ENCODE results near the gene PIK3R6.

The PIK3R6 gene, protein sequence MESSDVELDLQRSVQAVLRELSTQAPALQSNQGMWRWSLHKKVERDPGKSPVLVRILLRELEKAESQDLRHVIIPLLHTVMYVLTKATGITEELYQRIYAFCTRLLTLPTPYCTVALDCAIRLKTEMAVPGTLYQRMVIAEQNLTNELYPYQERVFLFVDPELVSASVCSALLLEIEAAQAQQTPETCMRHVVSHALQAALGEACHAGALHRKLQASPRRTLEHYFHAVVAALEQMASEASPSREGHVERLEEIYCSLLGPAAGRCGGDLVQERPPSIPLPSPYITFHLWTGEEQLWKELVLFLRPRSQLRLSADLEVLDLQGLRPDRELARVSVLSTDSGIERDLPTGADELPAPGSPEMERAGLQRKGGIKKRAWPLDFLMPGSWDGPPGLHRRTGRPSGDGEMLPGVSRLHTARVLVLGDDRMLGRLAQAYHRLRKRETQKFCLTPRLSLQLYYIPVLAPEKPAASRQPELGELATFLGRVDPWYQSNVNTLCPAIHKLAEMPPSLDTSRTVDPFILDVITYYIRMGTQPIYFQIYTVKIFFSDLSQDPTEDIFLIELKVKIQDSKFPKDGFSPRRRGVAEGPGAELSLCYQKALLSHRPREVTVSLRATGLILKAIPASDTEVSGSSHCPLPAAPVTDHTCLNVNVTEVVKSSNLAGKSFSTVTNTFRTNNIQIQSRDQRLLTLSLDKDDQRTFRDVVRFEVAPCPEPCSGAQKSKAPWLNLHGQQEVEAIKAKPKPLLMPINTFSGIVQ

DNA sequence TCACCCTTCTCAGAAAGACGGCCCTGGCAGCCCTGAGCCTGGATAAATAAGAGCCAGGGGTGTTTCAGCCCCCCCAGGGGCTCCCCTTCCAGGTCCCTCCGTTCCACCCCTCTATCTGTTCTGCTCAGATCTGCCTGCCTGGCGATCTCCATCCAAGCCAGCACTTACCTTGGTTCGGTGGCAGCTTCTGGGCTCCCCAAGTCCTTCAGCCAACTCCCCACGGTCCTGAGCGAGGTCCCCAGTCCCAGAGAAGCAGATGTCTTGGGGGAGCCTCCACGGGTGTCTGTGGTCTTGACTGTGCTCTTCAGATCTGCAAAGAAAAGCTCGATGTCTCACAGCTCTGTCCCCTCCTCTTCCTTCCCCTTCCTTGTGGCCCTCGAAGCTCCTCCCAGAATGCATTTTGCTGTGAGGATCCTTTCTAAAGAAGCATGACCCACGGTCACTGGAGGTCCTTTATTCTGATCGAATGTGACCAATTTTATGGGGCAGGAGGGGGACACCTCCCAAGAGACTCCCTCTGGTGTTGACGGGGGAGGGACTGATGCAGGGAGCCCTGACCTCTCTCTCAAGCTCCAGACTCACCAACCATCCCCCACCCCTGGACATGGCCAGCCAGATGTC is at the start of gene PIK3R6:
Gene PIK3R6 (minus strand): TSS at position 314 of the 621 bp plus-strand sequence. CDS start 17,880 bp downstream, outside the sequence.
- no peak for DNase-seq (ENCODE audit: low spot score)

DNA sequence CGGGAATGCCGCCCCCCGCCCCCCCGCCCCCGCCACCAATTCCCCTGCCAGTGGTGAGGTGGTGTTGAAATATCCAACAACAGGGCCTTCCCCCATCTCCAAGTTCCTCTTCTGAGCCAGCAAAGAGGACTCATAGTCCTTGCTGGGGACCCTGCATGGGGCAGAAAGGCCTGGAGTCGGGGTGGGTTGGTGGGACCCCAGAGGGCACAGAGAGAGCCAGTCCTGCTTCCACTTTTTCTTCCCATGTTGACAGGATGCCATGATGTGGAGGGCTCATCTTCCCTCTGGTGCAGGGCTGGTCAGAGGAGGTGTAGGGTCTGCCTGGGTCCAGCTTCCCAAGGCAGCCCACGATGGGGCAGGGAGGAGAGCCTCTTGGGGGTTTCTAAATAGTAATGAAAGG is 49.0 kb upstream of the PIK3R6 start:
- DNase-seq (ENCODE audit: low spot score): no peak

DNA sequence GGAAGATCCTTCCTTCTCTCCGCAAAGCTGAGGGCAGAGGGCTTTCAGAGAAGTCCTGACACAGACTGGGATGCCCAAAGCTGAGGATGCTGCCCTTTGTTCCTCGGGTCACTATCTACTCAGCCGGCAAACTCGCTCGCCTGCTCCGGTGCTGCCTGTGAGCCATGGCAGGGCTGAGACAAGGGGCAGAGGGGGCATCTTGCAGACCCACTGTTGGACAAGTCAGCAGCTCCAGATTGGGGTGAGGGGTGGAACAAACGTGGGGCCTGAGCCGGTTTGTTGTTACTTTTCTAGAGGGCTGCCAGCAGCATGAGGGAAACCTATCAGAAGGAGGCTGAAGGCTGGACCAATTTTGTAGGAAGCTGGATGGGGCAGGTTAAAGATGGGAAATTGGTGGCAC is 47.1 kb upstream of the PIK3R6 start:
- no peak for DNase-seq (ENCODE audit: low spot score)

DNA sequence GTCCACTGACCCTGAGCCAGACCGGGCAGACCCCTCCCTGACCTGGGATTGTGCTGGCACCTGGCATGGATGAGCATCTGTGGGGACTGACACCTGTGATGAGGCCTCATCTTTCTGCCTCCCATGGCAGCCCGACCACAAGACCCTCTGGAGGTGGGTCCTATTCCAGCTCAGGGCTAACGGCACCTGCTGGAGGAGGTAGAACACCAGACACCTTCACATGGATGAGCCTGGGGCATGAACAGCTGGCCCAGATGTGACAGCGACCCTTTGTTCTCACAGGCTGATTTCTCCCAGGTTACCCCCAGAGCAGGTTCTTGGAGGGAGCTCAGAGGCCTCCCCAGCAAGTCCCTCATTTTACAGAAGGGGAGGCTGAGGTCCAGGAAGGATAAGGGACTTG is 46.4 kb upstream of the PIK3R6 start:
- DNase-seq (ENCODE audit: low spot score): no peak

DNA sequence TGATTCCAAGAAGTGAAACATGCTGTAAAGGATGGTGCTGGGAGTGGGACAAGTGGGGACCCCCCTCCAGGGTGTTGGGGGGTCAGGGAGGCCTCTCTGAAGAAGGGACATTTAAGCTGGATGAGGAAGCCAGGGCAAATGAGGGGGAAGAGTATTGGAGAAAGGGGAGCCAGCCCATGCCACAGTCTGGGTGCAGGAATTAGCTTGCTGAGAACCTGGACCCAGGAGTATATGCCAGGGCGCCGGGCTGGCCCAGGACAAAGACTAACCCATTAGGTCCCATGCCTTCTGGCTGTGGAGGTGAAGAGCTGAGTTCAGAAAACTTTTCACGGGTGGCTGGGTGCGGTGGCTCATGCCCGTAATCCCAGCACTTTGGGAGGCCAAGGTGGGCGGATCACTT is 45.6 kb upstream of the PIK3R6 start:
- no peak for DNase-seq (ENCODE audit: low spot score)

DNA sequence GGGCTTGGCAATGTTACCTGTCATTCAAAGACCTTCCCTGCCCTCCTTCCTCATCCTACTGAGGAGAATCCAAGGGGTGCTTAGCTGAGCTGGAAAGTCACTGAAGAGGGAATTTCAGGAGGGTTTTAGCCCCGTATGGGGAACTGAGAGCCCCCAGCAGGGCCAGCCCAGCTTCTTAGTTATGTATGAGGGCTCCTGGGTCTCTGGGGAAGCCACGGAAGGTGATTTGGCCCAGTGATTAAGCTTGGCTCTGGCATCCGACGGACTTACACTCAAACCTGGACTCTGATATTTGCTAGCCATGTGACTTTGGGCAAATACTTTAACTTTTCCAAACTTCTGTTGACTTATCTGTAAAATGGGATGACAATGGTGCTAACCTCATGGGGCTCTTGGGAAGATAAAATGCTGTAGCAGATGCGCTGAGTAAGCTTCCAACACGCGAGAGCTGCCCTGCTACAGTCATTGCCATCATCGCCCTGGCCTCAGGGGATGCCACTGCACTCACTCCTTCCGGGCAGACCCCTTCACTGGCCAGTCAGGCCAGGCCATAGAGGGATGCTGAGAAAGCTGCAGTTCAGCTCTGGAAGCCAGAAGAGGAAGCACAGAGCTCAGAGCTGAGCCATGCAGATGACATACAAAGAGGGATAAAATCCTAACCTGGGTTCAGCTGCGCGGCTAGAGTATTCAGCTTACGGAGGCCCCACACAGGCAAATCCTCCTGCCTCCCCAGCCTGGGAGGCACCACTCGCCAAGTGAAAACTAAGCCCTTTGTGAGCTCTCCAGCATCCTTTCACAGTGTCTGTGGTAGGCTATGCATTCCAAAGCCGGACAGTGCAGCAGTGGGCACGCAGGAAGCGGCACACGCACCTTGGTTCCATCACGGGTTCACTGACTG is 44.9 kb upstream of the PIK3R6 start:
- no peak for DNase-seq (ENCODE audit: low spot score)

DNA sequence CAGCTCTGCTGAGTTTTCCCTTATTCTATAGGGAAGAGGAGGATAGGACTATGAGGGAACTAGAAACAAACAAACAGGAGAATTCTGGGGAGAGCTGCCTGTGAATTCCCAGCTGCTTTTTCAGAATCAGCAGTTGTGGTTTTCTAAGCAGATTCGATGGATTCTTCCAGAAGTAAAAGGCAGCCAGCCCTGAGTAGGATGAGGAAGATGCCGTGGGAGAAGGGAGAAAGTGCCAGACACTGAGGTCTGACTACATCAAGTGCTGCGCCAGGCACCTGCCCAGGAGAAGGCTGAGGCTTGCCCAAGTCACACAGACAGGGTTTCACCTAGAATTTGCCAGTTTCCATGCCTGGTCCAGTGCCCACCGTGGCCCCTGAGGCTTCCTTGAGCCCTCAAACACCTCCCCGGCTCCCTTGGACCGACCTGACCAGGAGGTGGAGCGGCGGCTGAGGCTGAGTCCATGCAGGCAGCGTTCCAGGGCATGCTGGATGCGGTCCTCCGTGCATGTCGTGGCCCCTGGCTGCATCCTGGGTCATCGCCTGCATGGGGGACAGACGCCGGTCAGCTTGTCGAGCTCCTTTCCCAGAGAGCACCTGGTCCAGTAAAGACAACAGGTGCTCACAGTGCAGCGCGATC is 43.6 kb upstream of the PIK3R6 start:
- no peak for DNase-seq (ENCODE audit: low spot score)

DNA sequence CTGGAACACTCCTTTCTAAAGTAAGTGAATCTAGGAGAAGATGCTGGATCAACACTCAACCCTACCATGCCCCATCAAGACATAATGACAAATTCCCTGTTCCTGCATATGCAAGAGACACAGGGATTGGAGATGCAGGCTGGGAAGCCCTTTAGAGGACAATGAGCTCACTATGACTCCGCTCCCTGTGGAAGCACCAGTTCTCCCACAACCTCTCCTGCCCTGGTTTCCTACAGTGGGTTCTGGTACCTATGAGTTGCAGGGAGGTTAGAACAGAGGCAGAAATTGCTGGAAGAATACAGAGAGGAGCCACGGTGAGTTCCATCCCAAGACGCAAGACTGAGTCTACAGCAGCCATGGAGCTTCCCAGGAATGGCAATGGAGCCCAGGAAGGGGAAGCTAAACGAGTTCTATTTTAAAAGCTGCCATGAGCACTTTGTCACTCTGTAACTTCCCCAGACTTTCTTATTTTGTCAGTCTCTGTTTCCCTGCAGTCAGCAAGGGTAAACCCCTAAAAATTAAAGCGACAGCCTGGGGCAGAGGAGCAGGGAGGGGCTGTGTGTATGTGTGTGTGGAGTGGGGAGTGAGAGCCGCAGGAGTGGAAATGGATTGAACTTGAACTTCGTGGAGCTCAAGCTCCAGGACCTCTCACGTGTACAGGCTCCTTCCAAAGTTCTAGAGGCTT is 42.3 kb upstream of the PIK3R6 start:
- DNase-seq (ENCODE audit: low spot score): no peak

DNA sequence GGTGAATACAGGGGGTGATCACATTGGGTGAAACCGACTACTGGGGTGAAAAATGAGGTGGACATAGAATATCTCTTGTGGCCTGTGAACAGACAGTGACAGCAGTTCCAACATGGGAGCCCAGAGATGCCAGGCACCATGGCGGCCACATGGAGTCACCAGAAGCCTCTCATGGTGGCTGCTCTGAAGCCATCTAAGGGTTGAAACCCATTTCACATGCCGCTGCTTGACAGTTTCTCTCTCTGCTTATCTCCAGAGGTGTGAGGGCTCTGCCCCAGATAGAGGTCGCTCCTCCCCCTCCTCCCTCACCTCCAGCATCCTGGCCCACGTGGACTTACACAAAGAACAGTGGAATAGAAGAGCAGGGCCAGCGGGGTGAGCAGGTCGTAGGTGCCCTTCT is 37.9 kb upstream of the PIK3R6 start:
- DNase-seq (ENCODE audit: low spot score): no peak

DNA sequence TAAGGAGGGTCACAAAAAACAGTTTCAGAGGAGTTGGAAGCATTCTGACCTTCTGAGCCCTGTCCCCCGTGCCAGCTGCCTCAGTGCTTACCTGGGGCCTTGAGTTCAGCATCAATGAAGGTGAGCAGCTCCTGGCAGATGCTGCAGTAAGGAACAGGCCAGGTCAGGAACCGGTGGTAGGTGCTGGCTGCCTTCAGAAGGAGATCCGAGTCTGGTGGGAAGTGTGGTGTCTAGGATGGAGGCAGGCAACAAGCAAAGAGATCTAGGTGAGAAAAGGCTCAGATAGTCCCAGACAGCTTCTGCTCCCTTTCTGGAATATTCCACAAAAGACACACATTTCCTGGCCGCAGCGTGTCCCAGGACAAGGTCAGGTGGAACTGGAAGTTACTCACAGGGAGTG is 37.2 kb upstream of the PIK3R6 start:
- DNase-seq (ENCODE audit: low spot score): no peak

DNA sequence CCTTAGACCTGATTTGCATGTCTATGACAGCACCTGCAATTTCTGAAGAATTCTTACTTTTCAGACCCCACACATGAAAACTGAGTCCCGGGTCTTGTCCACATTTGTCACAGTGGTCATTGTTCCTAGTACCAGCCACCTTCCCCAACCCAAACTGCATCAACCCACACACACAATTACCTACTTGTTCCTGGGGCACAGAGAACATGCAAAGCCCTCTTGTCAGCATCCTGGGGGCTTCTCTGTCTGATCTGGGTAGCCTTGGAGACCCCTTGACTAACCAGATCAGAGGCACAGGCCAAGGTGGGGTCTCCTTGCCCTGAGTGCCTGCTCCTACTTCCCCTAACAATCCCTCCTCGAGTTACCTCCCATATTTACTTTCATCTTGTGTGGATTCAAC is 36.7 kb upstream of the PIK3R6 start:
- DNase-seq (ENCODE audit: low spot score): no peak

DNA sequence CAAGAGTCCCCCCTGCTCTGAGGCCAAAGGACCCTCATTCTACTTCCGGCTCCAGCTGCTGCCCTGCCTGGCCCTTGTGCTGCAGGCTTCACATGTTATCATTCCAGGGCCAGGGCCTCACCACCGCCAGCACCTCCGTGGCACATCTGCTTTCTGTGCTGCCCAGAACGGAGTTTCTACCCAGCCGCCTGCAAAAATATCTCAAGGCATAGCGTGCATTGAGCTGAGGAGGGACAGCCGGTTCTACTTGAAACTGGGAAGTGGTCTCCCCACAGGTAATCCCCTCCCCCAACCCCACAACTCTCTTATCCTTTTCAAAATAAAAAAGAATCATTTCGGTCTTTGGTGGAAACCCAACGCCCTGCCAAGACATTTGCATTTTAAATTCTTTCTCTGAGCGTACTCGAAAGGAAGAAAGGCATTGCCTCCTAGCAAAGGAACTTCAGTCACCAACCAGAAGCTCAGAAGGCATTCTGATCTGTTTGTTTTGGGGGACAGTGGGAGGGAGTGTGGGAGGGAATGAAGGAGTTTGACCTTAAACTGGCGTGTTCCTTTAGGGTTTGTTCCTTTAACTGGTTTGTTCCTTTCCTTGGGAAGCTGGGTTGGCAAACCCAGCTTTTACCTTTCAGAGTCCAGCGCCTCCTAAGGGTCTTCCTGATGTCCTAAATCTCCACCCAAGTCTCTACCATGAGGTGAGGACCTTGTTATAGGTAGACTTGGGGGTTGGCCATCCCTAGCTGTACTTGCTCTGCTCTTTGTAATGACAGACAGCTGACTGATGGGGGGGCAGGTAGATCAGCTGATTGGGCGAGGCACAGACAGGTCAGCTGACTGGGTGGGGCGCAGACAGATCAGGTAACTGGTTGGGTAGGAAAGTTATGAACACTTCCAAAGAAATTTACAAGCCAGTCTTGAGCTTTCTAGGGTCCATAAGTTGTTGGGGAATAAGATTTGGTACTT is 33.4 kb upstream of the PIK3R6 start:
- no peak for DNase-seq (ENCODE audit: low spot score)

DNA sequence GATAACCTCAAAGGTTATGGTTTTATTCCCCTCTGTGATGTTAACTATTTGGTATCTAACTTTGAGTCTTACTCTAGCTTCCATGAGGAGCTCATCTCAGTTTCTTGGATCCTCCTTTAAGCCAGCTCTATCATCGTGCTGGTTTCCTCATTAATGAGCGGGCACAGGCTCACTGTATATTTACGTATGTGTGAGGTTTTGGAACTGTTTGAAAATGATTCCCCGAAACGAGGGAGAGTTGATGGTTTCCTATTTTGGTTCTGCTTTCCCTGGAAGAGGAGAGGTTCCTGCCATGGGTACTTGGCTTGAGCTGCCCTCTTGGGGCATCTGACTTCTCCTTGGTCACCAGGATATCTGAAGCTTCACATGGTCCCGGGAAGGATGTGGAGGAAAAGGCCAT is 32.7 kb upstream of the PIK3R6 start:
- DNase-seq (ENCODE audit: low spot score): no peak

DNA sequence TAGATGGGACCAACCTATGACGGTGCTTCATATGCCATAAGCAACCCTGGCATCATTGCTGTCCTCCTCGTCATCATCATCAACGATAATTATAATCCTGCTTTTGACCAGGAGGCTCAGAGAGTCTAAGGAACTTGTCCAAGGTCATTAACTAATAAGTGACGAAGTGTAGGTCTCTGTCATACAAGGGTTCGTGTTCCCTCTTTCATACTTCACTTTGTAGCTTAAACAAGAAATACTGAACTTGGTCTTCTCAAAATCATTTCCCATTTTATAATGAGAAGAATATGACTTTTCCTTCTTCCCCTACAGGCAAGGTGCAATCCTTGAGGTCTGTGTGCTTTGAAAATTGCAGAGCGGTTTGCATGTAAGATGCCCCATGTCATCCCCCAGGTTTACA is 31.2 kb upstream of the PIK3R6 start:
- DNase-seq (ENCODE audit: low spot score): no peak

DNA sequence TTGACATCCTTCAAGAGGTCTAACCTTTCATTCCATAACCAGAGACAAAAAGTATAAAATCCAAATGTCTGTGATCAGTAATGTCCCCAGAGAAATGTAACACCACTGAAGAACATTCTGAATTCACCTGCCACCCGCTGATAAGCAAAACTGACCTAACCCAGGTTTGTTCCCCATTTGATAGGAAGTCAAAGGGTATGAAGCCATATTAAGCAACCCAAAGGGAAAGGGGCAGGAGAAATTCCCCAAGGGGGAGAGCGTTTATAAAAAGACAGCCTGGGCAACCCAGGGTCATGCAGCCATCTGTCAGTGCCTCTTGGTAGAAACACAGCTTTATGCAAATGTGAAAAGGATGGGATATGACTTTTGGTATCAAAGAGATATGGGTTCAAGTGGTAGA is 30.7 kb upstream of the PIK3R6 start:
- DNase-seq (ENCODE audit: low spot score): no peak

DNA sequence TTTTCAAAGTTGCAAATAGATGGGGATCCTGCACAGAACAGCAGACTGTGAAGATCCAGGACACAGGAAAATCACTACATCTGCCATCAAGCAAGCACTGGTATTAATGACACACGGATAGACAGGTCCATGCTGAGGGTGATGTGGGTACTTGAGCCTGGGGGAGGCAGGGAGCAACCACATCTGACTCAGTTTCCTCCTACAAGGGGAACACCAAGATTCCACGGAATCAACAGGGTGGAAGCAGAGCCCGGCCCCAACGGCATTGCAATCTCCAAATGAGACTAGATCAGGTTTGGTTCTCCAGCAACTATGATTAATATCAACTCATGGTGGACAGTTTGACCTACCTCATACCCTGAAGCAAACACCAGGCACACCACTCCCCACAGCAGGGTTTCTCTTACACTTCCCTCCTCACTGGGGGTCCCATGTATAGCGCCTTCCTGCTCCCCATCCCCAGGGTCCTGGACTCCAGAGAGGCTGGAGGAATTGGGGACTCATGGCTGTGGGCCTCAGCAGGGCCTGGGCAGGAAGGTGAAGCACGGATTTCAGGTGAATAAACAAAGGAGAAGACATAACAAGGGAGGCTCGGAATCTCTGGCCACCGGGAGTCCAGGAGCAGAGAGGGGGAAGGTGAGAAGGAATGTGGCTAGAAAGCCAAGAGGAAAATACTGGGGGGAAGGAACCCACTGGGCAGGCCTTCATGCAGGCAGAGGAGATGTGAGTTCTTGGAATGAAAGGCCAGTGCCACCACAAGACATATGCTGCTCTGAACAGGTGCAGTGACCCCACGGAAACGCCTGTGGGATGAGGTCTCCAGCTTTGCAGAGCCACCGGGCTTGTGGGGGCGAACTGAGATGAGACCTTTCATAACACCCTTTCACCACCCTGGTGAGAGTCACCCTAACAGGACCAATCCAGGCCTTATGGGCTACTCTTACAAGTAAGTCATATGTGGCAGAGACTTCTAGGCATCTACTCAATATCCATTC is 29.5 kb upstream of the PIK3R6 start:
- no peak for DNase-seq (ENCODE audit: low spot score)

DNA sequence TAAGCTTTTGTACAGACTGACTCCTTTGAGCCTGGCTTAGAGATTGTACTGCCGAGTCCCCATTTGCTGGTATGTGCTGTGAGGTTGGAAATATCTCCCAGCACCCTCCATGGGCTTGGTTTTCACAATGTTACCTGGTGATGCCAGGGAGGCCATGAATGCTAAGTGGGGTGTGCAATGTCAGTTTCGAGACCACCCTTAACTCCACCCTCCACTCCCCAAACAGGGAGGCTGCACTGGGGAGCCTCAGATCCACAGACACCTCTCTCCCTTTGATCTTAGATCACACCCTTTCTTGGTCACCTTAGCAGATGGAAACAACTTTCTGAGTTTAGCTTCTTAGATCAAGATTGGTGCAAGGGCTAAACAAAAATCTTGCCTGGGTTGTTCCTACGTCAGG is 28.6 kb upstream of the PIK3R6 start:
- no peak for DNase-seq (ENCODE audit: low spot score)
